GM19397 (cell line): ENCODE measurements around the gene PRSS36.
"Not testable (repeated sequence)": the region's sequence is repeated elsewhere in the genome, so short reads cannot be mapped to it uniquely, and the experiment has no call there.

ENCODE experiments used
- ATAC-seq: cut with Tn5 transposase; IDR thresholded peaks from one replicate; pipeline ENCODE4 v1.9.1; 2021; ENCODE audit warnings: mild to moderate bottlenecking, moderate library complexity; ENCODE audit not compliant: unreplicated experiment

The PRSS36 gene

GRCh38 chr16:31149894-31150890 lies at the start of gene PRSS36:
PRSS36 (minus strand) TSS chr16:31150066; CDS start chr16:31150035, 31 bp downstream.
- ATAC-seq: no peak

- ATAC-seq: no peak
Measured at GRCh38 chr16:31199430-31200041, 49.7 kb upstream of the PRSS36 start.

- ATAC-seq: no peak
Measured at GRCh38 chr16:31198207-31198882, 48.5 kb upstream of the PRSS36 start.

DNA sequence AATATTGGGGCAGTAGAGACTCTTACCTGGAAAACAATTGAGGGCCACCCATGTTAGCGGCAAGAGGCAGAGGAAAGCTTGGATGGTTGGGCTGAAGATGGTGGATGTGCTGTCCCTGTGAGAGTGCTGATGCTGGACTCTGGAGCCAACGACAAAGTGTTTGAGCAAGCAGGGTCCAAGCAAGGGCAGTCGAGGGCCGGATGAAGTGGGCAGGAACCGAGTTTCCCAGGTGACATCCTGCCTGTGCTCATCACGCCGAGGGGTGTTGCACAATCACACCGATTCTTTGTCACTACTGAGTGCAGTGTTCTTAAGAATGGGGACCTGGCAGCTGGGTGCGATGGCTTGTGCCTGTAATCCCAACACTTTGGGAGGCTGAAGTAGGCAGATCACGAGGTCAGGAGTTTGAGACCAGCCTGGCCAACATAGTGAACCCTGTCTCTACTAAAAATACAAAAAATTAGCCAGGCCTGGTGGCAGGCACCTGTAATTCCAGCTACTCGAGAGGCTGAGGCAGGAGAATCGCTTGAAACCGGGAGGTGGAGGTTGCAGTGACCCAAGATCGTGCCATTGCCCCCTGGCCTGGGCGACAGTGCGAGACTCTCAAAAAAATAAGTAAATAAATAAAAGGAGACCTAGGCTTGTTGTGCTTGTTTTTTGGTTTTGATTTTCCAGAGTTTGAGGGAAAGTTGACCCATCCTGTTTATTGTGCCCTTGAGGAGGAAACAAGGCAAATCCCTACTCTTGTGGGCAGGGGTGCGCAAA lies 46.6 kb upstream of the PRSS36 start:
- ATAC-seq: no peak

DNA sequence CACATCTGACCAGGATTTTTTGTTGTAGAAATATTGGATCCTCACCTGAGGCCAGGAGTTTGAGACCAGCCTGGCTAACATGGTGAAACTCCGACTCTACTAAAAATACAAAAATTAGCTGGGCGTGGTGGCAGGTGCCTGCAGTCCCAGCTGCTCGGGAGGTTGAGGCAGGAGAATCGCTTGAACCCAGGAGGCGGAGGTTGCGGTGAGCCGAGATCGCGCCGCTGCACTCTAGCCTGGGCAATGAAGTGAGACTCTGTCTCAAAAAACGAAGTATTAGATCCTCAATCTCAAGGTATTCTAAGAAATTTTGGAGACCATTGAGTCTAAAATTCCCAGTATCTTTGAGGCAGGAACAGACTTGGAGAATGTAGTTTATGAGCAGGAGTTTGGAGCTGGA lies 46.0 kb upstream of the PRSS36 start:
- ATAC-seq: not testable (repeated sequence)

- ATAC-seq: no peak
Measured at GRCh38 chr16:31194898-31195297, 45.0 kb upstream of the PRSS36 start.

DNA sequence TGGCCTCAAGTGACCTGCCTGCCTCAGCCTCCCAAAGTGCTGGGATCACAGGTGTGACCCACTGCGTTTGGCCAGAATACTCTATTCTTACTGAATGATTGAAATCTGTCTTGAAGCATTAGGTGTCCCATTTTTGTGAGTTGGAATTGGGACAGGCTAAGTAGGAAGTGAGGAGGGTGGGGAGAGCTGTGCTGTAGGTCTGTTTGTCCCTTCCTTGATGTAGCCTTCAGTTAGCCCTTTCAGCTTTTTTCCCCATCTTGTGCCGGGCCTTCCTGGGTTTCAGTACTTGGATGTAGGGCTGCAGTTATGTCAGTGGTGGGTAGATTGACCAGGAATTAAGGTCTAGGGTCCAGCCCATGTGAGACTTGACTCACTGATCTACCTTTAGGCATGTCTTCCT lies 44.0 kb upstream of the PRSS36 start:
- no peak for ATAC-seq

GRCh38 chr16:31192856-31193642 lies 43.2 kb upstream of the PRSS36 start:
- ATAC-seq: no peak

DNA sequence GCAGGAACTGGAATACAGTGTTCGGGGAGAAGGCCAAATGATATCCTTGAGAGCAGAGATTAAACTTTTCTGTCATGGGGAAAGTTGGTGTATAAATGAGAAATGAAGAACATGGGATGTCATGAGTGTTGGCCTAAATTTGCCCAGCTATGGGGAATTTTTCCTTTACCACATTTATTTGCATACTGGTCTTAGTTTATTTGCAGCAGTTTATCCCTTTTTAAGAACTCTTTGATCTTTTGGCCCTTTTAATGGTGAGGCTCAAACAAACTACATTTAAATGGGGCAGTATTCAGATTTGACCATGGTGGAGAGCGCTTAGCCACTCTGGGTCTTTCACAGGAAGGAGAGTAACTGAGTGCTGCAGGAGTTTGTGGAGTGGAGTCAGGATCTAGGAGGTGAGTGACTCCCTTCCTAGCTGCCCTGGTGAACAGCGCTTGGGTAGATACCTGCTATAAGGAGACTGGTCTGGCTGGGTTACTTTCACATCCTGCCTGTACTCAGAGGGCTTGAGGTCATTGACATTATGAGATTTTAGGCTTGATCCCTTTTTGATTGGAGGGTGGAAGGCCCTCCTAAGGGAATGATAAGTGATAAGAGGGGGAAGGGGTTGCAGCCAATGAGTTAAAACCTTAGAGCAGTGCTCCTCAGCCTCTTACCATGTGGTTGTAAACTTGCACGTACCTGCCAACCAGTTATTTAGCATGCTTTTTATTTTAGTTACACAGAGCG lies 42.0 kb upstream of the PRSS36 start:
- no peak for ATAC-seq

GRCh38 chr16:31190818-31191444 lies 41.1 kb upstream of the PRSS36 start:
- ATAC-seq: no peak

GRCh38 chr16:31190061-31190460 lies 40.2 kb upstream of the PRSS36 start:
- ATAC-seq: no peak

DNA sequence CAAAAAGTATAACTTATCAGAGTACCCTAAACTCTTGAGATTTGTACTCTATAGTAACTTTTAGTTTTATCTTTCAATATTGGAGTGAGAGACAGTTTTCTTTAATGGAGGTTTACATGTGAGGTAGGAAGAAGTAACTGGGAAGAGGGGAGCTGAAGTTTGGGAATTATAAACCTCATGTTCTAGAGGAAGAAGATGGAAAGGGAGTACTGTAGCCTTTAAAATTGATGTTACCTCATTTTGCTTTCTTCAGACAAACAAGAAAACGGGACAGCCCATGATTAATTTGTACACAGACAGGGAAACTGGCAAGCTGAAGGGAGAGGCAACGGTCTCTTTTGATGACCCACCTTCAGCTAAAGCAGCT lies 39.5 kb upstream of the PRSS36 start:
- no peak for ATAC-seq

- ATAC-seq: no peak
Measured at GRCh38 chr16:31188450-31189411, 38.9 kb upstream of the PRSS36 start.

DNA sequence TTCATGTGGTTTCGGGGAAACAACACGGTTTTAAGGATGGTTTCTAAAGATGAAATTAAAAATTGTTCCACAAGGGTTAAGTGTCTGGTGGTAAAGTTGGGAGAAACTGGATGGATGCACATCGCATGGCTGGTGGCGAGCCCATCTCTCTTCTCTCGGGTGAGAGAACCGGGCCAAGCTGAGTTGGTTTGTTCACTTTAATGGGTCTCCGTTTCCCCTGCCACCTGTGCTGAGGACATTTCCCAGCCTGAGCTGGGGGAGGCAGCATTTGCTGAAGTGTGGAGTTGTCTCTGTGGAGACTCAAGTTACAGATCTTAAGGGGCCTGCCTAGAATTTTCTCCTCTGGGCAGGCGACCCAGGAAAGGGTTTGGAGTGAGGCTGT lies 37.9 kb upstream of the PRSS36 start:
- no peak for ATAC-seq

- ATAC-seq: no peak
Measured at GRCh38 chr16:31186930-31187807, 37.3 kb upstream of the PRSS36 start.

- no peak for ATAC-seq
Measured at GRCh38 chr16:31186176-31186575, 36.3 kb upstream of the PRSS36 start.

GRCh38 chr16:31185339-31185738 lies 35.5 kb upstream of the PRSS36 start:
- no peak for ATAC-seq
